Measurements from ENCODE around the gene CCDC9.
"Not testable (repeated sequence)": the region's sequence is repeated elsewhere in the genome, so short reads cannot be mapped to it uniquely, and the experiment has no call there.

The CCDC9 gene

GRCh38 chr19:47253970-47254369 lies 2.4 kb upstream of the CCDC9 start:
- Histone ChIP-seq H3K9ac (ENCODE audit: low read depth, low read length) (no peak overlapping the region), H3K4me3 (ENCODE audit: low read length) (no peak overlapping the region), H3K27me3 (ENCODE audit: insufficient read depth, low read length) (no peaks in the 10 kb centered on the region), H3K36me3 (ENCODE audit: insufficient read depth, low read depth, low read length) (peaks cover 8% of the 10 kb centered on the region), H3K4me1 (ENCODE audit: insufficient read depth, low read length) (peaks cover 10% of the 10 kb centered on the region), H3K27ac (ENCODE audit: low read length) (no peak overlapping the region), H3K9me3 (ENCODE audit: insufficient read depth, low read depth, low read length) (no peaks in the 10 kb centered on the region)

GRCh38 chr19:47256693-47257410 lies 527 bp downstream of the CCDC9 start:
- no peak overlapping the region for H3K27ac ChIP-seq (ENCODE audit: low read length)
- peak overlapping the region; percentile 75; the same call in 1 of the 2 replicates for H3K4me3 ChIP-seq (ENCODE audit: low read length)
- H3K27me3 ChIP-seq (ENCODE audit: insufficient read depth, low read length) = no peaks in the 10 kb centered on the region
- H3K9me3 ChIP-seq (ENCODE audit: insufficient read depth, low read depth, low read length) = no peaks in the 10 kb centered on the region
- no peak overlapping the region for H3K9ac ChIP-seq (ENCODE audit: low read depth, low read length)
- peaks cover 10% of the 10 kb centered on the region for H3K4me1 ChIP-seq (ENCODE audit: insufficient read depth, low read length)
- H3K36me3 ChIP-seq (ENCODE audit: insufficient read depth, low read depth, low read length) = peaks cover 32% of the 10 kb centered on the region

GRCh38 chr19:47257411-47258169 lies 1.3 kb downstream of the CCDC9 start:
- Histone ChIP-seq H3K27me3 (ENCODE audit: insufficient read depth, low read length) (no peaks in the 10 kb centered on the region), H3K27ac (ENCODE audit: low read length) (peak overlapping the region; percentile 94), H3K9me3 (ENCODE audit: insufficient read depth, low read depth, low read length) (no peaks in the 10 kb centered on the region), H3K4me3 (ENCODE audit: low read length) (peak overlapping the region; percentile 91), H3K36me3 (ENCODE audit: insufficient read depth, low read depth, low read length) (peaks cover 37% of the 10 kb centered on the region), H3K9ac (ENCODE audit: low read depth, low read length) (peak overlapping the region; percentile 84), H3K4me1 (ENCODE audit: insufficient read depth, low read length) (peaks cover 10% of the 10 kb centered on the region)

- H3K9me3 ChIP-seq (ENCODE audit: insufficient read depth, low read depth, low read length) = no peaks in the 10 kb centered on the region
- peaks cover 39% of the 10 kb centered on the region for H3K36me3 ChIP-seq (ENCODE audit: insufficient read depth, low read depth, low read length)
- H3K27me3 ChIP-seq (ENCODE audit: insufficient read depth, low read length) = no peaks in the 10 kb centered on the region
- peaks cover 10% of the 10 kb centered on the region for H3K4me1 ChIP-seq (ENCODE audit: insufficient read depth, low read length)
- H3K9ac ChIP-seq (ENCODE audit: low read depth, low read length) = peak overlapping the region; percentile 84; the same call in 1 of the 2 replicates
- H3K4me3 ChIP-seq (ENCODE audit: low read length) = peak overlapping the region; percentile 91; the same call in 1 of the 2 replicates
- H3K27ac ChIP-seq (ENCODE audit: low read length) = no peak overlapping the region
These were observed 2.1 kb downstream of the CCDC9 start for GRCh38 chr19:47258434-47258833.

- peaks cover 10% of the 10 kb centered on the region for H3K4me1 ChIP-seq (ENCODE audit: insufficient read depth, low read length)
- no peak overlapping the region for H3K9ac ChIP-seq (ENCODE audit: low read depth, low read length)
- no peak overlapping the region for H3K4me3 ChIP-seq (ENCODE audit: low read length)
- peaks cover 39% of the 10 kb centered on the region for H3K36me3 ChIP-seq (ENCODE audit: insufficient read depth, low read depth, low read length)
- no peaks in the 10 kb centered on the region for H3K27me3 ChIP-seq (ENCODE audit: insufficient read depth, low read length)
- no peaks in the 10 kb centered on the region for H3K9me3 ChIP-seq (ENCODE audit: insufficient read depth, low read depth, low read length)
- H3K27ac ChIP-seq (ENCODE audit: low read length) = no peak overlapping the region
These were observed 2.7 kb downstream of the CCDC9 start for GRCh38 chr19:47258895-47259555.

GRCh38 chr19:47260476-47260875 lies 4.2 kb downstream of the CCDC9 start:
- H3K9me3 ChIP-seq (ENCODE audit: insufficient read depth, low read depth, low read length) = no peaks in the 10 kb centered on the region
- H3K9ac ChIP-seq (ENCODE audit: low read depth, low read length) = no peak overlapping the region
- no peak overlapping the region for H3K27ac ChIP-seq (ENCODE audit: low read length)
- peaks cover 54% of the 10 kb centered on the region for H3K36me3 ChIP-seq (ENCODE audit: insufficient read depth, low read depth, low read length)
- H3K4me3 ChIP-seq (ENCODE audit: low read length) = no peak overlapping the region
- H3K4me1 ChIP-seq (ENCODE audit: insufficient read depth, low read length) = peaks cover 10% of the 10 kb centered on the region
- H3K27me3 ChIP-seq (ENCODE audit: insufficient read depth, low read length) = no peaks in the 10 kb centered on the region

- peaks cover 64% of the 10 kb centered on the region for H3K36me3 ChIP-seq (ENCODE audit: insufficient read depth, low read depth, low read length)
These were observed 5.8 kb downstream of the CCDC9 start for GRCh38 chr19:47261946-47262793.

GRCh38 chr19:47264629-47265028 lies 8.3 kb downstream of the CCDC9 start:
- no peaks in the 10 kb centered on the region for H3K27me3 ChIP-seq (ENCODE audit: insufficient read depth, low read length)
- H3K9ac ChIP-seq (ENCODE audit: low read depth, low read length) = no peak overlapping the region
- H3K36me3 ChIP-seq (ENCODE audit: insufficient read depth, low read depth, low read length) = peaks cover 58% of the 10 kb centered on the region
- H3K4me1 ChIP-seq (ENCODE audit: insufficient read depth, low read length) = no peaks in the 10 kb centered on the region
- no peaks in the 10 kb centered on the region for H3K9me3 ChIP-seq (ENCODE audit: insufficient read depth, low read depth, low read length)
- H3K4me3 ChIP-seq (ENCODE audit: low read length) = no peak overlapping the region
- no peak overlapping the region for H3K27ac ChIP-seq (ENCODE audit: low read length)

More at GRCh38 chr19:47261946-47262793, 5.8 kb downstream of the CCDC9 start:
- H3K9ac ChIP-seq (ENCODE audit: low read depth, low read length); H3K27ac ChIP-seq (ENCODE audit: low read length); H3K4me3 ChIP-seq (ENCODE audit: low read length); H3K4me1 ChIP-seq (ENCODE audit: insufficient read depth, low read length); H3K27me3 ChIP-seq (ENCODE audit: insufficient read depth, low read length); H3K9me3 ChIP-seq (ENCODE audit: insufficient read depth, low read depth, low read length): not testable (repeated sequence)

- Histone ChIP-seq H3K27me3 (ENCODE audit: insufficient read depth, low read length) (no peaks in the 10 kb centered on the region), H3K27ac (ENCODE audit: low read length) (no peak overlapping the region), H3K4me1 (ENCODE audit: insufficient read depth, low read length) (no peaks in the 10 kb centered on the region), H3K36me3 (ENCODE audit: insufficient read depth, low read depth, low read length) (peaks cover 54% of the 10 kb centered on the region), H3K4me3 (ENCODE audit: low read length) (no peak overlapping the region), H3K9ac (ENCODE audit: low read depth, low read length) (no peak overlapping the region), H3K9me3 (ENCODE audit: insufficient read depth, low read depth, low read length) (no peaks in the 10 kb centered on the region)
These were observed 10.1 kb downstream of the CCDC9 start for GRCh38 chr19:47266401-47266941.

GRCh38 chr19:47267350-47267759 lies 11.0 kb downstream of the CCDC9 start:
- Histone ChIP-seq H3K4me1 (ENCODE audit: insufficient read depth, low read length) (no peaks in the 10 kb centered on the region), H3K4me3 (ENCODE audit: low read length) (no peak overlapping the region), H3K9me3 (ENCODE audit: insufficient read depth, low read depth, low read length) (no peaks in the 10 kb centered on the region), H3K9ac (ENCODE audit: low read depth, low read length) (no peak overlapping the region), H3K36me3 (ENCODE audit: insufficient read depth, low read depth, low read length) (peaks cover 52% of the 10 kb centered on the region), H3K27ac (ENCODE audit: low read length) (no peak overlapping the region), H3K27me3 (ENCODE audit: insufficient read depth, low read length) (no peaks in the 10 kb centered on the region)

- peaks cover 48% of the 10 kb centered on the region for H3K36me3 ChIP-seq (ENCODE audit: insufficient read depth, low read depth, low read length)
- no peaks in the 10 kb centered on the region for H3K9me3 ChIP-seq (ENCODE audit: insufficient read depth, low read depth, low read length)
- H3K27me3 ChIP-seq (ENCODE audit: insufficient read depth, low read length) = no peaks in the 10 kb centered on the region
These were observed 11.7 kb downstream of the CCDC9 start for GRCh38 chr19:47268028-47268427.

More at GRCh38 chr19:47268028-47268427, 11.7 kb downstream of the CCDC9 start:
- H3K27ac ChIP-seq (ENCODE audit: low read length) = no peak overlapping the region
- no peaks in the 10 kb centered on the region for H3K4me1 ChIP-seq (ENCODE audit: insufficient read depth, low read length)
- no peak overlapping the region for H3K9ac ChIP-seq (ENCODE audit: low read depth, low read length)
- no peak overlapping the region for H3K4me3 ChIP-seq (ENCODE audit: low read length)

Data from iPS-20b (cell line).